Body of pancreas (tissue), 4 donors: ENCODE measurements around the gene CD180.

Experiments
- CTCF ChIP-seq, 7 experiments: fragments of 450-650 bp in 4 of 7; fragments of 200-600 bp in 3 of 7; sonication (generic) in 3 of 7; IDR thresholded peaks; one replicate each; pipeline ENCODE4 v1.5.1; 2016 to 2019; ENCODE audit warnings: antibody characterized with exemption in 7 of 7
- POLR2A ChIP-seq, 3 donors: fragments of 450-650 bp; IDR thresholded peaks; one replicate each; pipeline ENCODE4 v1.6.1; 2016; ENCODE audit warnings: antibody characterized with exemption in 3 of 3, mild to moderate bottlenecking in 2 of 3

GRCh38 chr5:67154556-67155206, 41.9 kb downstream of the CD180 start:
- TF ChIP-seq CTCF (IDR thresholded peaks at IDR 0.05) (no peak), POLR2A (IDR thresholded peaks at IDR 0.05) (no peak)
